GM06990 (cell line): ENCODE measurements around the gene GAPDHS.

ENCODE experiments used
- DNase-seq: peaks from one replicate; pipeline ENCODE4 v3.0.0-alpha.2; 2011; ENCODE audit not compliant: insufficient read length; ENCODE audit errors: extremely low read depth
- H3K27me3 ChIP-seq: replicated peaks from 2 replicates; pipeline ENCODE4 v1.6.0; 2011; ENCODE audit warnings: low read length; ENCODE audit not compliant: control insufficient read depth, insufficient read depth
- H3K36me3 ChIP-seq: 2 replicates; pipeline ENCODE4 v1.5.1; 2011; ENCODE audit warnings: low read length; ENCODE audit not compliant: control insufficient read depth, insufficient read depth
- H3K4me3 ChIP-seq: replicated peaks from 2 replicates; pipeline ENCODE4 v1.5.1; 2011; ENCODE audit warnings: low read depth, mild to moderate bottlenecking, control low read depth, low read length
- TF ChIP-seq, protein P1 (sequence below): IDR thresholded peaks from 2 replicates; pipeline ENCODE4 v1.5.1; 2011; ENCODE audit warnings: low read length, control low read depth, mild to moderate bottlenecking, inconsistent platforms; ENCODE audit not compliant: insufficient read depth, poor library complexity, severe bottlenecking

The GAPDHS gene

DNA sequence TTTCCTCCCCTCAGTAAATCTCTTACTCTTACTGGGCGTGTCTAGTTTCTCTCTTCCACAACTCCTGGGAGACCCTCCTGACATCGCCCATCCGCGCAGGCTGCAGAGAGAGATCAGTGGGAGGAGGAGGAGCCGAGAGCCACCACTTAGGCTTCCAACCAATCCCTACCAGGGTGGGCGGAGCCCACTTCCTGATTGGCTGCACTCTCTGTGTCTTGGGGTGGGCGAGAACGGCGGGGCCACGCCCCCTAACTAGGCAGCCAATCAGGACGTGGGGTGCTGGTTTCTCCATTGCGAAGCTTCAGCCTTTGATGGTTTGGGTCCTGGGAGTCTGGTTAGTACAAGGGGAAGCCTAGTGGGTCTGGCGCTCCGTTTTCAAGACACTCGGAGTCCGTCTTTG, 52.6 kb downstream of the GAPDHS start, which contains the start of gene PMIS2:
PMIS2 (plus strand) TSS at position 326 of the 400 bp plus-strand sequence. CDS start 87 bp downstream, outside the sequence.
- Histone ChIP-seq H3K36me3 (no peaks in the 10 kb centered on the region), H3K27me3 (no peaks in the 10 kb centered on the region), H3K4me3 (no peak within 1 kb of the TSS)
- DNase-seq, result no peak
- TF ChIP-seq, protein P1, sequence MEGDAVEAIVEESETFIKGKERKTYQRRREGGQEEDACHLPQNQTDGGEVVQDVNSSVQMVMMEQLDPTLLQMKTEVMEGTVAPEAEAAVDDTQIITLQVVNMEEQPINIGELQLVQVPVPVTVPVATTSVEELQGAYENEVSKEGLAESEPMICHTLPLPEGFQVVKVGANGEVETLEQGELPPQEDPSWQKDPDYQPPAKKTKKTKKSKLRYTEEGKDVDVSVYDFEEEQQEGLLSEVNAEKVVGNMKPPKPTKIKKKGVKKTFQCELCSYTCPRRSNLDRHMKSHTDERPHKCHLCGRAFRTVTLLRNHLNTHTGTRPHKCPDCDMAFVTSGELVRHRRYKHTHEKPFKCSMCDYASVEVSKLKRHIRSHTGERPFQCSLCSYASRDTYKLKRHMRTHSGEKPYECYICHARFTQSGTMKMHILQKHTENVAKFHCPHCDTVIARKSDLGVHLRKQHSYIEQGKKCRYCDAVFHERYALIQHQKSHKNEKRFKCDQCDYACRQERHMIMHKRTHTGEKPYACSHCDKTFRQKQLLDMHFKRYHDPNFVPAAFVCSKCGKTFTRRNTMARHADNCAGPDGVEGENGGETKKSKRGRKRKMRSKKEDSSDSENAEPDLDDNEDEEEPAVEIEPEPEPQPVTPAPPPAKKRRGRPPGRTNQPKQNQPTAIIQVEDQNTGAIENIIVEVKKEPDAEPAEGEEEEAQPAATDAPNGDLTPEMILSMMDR, result no peak

DNA sequence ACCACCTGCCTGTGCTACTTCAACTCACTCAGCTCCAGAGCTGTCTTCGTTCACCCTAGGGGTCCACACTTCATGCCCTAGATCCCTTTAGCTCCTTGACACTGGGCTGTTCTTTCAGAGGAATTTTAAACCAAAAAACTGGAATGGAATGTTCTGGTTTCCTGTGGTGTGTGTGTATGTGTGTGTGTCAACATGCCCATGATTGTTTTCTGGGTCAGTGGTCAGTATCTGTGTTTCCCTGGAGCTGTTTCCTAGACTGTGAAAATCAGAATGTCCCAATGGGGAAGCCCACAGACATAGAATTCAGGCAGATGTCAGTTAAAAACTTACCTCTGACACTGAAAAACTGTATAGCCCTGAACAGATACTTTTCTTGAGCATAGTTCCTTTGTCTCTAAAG, 54.1 kb downstream of the GAPDHS start:
- Histone ChIP-seq H3K36me3 (no peaks in the 10 kb centered on the region), H3K4me3 (no peak overlapping the region), H3K27me3 (no peaks in the 10 kb centered on the region)
- no peak for DNase-seq
- TF ChIP-seq, protein P1, result no peak

DNA sequence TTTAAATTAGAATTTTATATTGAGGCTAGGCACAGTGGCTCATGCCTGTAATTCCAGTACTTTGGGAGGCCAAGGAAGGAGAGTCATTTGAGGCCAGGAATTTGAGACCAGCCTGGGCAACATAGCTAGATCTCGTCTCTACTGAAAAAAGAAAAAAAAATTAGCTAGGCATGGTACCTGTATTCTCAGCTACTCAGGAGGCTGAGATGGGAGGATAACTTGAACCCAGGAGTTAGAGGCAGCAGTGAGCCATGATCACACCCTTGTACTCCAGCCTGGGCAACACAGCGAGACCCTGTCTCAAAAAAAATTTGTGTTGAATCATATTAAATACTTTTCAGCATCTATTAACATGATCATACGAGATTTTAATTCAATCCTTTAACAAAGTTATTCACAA, 57.6 kb downstream of the GAPDHS start:
- DNase-seq, result no peak
- Histone ChIP-seq H3K4me3 (no peak overlapping the region), H3K27me3 (no peaks in the 10 kb centered on the region), H3K36me3 (no peaks in the 10 kb centered on the region)
- TF ChIP-seq, protein P1, result no peak

DNA sequence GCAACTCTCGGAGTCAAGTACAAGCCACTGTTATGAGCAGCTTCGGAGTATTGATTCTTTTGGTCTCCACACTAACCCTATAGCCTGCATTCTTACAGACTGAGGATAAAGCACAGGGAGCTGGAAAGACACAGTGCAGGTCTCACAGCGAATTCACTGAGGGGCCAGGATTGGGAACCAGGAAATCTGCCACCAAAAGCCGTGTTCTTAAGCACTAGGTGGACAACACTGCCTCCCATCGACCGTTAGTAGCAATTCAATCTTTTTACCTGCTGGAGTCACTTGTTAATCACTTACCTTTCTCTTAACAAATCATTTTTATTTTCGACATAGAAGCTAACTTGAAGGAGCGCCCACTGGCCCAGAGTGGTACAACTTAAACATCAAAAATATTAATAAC, 59.0 kb downstream of the GAPDHS start:
- no peaks in the 10 kb centered on the region for H3K36me3 ChIP-seq
- no peaks in the 10 kb centered on the region for H3K27me3 ChIP-seq
- TF ChIP-seq, protein P1, result peak; percentile 65
- DNase-seq, result no peak
- H3K4me3 ChIP-seq, result no peak overlapping the region
